ENCODE measurements around the gene SUSD3.

DNA sequence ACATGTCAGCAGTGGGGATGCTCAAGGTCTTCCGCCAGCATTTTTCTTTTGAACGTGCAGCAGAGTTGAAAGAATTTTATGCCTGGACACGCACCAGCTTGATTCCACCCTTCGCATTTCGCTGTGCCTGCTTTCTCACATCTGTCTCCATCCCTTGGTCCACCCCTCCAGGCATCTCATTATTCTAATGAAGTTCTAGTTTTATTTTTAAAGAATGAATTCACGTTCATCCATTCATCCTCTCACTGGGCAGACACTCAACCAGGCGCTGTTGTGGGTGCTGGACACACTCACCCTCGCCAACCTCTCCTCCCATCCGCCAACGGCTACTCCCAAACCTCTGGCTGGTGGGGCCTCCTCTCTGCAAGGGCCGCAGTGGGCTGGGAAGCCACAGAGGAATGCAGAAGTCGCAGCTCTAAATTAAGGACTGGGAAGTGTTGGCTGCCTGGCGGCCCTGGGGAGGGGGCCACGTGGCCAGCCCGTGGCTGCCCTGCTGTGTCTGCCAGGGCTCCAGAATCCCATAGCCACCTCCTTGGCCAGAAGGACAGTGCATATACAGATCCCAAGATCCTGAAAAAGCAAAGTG is 6.7 kb downstream of the SUSD3 start:
- TF ChIP-seq POLR2AphosphoS5 (IDR thresholded peaks at IDR 0.05; ENCODE audit: low read depth, low read length) (no peak), POLR2A (IDR thresholded peaks at IDR 0.05; ENCODE audit: low read depth, low read length) (no peak), TAF1 (IDR thresholded peaks at IDR 0.05; ENCODE audit: low read depth, low read length) (no peak), SPI1 (IDR thresholded peaks at IDR 0.05; ENCODE audit: low read depth, low read length) (no peak), POU2F2 (IDR thresholded peaks at IDR 0.05; ENCODE audit: low read depth, low read length) (no peak)

Data from GM12891 (cell line).